HG03378 (cell line): ENCODE results near the gene RAET1G.
"Not testable (repeated sequence)": the region's sequence is repeated elsewhere in the genome, so short reads cannot be mapped to it uniquely, and the experiment has no call there.

ENCODE experiments used
- ATAC-seq: cut with Tn5 transposase; IDR thresholded peaks from one replicate; pipeline ENCODE4 v1.9.1; 2021; ENCODE audit warnings: mild to moderate bottlenecking, moderate library complexity; ENCODE audit not compliant: unreplicated experiment

Gene RAET1G

DNA sequence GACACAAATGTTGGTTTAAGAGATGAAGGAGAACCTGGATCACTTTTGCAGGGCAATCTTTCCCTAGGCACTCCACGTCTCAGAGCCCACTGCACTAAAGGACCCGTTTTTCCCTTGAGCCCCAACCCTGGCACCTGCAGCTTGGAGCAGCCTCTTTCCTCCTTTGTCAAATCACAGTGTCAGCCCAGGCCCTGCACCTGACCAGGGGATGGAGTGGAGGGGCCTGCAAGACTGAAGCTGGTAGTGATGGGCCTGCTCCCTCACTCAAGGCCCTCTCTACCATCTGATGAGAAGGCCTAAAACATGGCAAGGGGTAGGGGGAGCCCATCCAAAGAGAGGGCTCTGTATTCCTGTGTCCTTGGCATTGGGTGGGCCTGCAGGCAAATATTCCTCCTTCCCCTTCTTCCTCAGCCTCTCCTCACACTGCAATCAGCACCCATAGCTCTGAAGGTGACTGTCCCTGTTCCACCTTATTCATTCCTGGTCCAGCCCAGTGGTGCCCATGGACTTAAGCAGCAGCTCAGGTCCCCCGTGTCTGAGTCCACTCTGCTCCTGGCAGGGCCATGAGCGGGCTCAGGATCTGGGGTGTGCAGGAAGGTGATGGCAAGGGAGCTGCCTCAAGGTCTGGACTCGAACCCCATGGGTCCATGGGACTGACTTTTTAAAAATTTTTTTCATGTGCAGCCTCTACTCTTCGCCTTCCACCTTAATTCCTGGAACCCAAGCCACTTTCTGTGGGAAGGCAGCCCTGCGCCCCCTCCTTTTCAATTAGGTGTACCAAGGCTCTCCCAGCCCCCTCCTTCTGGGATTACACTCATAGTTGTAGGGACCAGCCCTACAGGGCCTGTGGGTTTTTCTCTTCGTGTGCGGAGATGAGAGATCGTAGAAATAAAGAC lies 6.7 kb downstream of the RAET1G start:
- no peak for ATAC-seq

DNA sequence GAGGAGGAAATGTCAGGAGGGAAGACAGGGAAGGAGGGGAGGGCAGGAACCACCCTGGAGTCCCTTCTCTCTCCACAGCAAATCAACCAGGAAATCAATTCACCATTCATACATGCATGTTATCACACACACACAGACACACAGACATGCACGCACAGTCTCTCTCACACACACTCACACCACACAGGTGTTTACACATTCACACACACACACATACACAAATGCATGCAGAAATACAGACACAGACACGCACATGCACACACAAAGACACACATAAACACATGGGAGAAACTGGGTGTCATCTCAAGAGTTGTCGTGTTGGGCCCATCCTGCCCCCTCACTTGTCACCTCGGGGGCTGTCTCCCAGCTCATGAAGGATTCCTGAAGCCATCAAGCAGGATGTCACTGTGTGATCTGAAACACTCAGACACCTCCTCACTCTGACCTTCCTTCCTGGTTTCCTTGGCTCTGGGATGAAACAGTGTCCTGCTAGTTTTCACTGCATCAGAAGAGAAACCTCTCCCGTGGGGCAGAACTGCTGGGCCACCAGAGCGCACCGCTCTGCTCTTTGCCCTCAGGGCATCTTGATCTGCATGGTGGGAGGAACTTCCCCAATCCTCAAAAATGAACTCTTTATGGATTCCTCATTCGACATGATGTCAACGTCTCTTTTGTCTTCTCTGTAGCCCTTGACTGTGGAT lies 9.2 kb downstream of the RAET1G start:
- no peak for ATAC-seq

DNA sequence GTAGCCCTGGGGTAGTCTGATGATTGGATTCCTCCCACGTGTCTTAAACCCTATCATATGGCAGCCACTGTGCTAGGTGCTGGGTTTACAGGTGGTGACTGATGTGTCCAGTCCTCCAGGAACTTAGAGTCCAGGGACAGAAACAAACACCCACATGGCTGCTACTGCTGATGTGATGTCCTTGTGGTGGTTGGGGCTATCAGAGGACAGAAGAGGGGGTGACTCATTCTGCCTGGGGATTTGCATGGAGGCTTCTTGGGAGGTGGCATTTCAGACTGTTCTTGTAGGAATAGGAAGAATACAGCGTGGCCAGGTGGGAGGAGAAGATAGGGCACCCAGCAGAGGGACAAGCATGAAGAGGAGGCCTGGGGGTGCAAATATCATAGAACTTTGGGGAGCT lies 9.8 kb downstream of the RAET1G start:
- ATAC-seq = no peak

DNA sequence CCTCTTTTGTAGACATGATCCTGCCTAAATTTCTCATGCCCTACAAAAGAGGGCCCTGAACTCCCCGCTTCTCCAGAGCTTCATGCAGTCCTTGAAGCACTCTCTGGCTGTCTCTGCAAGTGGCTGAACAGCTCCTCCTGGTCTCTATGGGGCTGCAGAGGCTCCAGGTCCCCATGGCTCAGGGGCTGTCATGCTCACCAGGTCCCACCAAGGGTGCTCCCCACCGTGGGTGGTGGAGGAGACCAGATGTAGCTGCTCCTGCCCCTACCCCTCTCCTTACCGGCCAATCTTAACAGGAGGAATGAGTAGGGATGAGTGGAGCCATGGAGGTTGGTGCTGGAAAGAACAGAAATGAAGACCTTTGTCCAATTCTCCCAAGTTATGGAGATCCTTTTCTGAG lies 10.2 kb downstream of the RAET1G start:
- ATAC-seq = not testable (repeated sequence)

DNA sequence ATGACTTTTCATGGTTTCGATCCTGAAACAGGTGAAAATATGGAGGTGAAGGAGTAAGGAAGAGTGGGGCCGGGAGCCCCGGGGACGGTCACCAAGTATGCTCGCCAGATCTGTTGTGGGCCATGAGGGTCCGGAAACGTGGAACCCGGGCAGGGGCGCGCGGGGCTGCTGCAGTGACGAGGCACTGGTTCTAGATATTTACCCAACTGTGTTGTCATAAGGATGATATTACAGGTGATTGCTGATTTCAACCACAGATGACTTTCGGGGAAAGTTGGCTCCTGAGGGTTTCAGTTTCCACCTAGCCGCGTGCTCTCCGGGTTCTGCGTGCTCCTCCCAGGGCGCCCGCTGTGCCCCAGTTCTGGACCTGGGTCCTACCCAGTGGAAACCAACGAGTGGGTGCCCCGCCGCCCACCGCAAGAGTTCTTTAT lies 12.2 kb downstream of the RAET1G start:
- no peak for ATAC-seq

DNA sequence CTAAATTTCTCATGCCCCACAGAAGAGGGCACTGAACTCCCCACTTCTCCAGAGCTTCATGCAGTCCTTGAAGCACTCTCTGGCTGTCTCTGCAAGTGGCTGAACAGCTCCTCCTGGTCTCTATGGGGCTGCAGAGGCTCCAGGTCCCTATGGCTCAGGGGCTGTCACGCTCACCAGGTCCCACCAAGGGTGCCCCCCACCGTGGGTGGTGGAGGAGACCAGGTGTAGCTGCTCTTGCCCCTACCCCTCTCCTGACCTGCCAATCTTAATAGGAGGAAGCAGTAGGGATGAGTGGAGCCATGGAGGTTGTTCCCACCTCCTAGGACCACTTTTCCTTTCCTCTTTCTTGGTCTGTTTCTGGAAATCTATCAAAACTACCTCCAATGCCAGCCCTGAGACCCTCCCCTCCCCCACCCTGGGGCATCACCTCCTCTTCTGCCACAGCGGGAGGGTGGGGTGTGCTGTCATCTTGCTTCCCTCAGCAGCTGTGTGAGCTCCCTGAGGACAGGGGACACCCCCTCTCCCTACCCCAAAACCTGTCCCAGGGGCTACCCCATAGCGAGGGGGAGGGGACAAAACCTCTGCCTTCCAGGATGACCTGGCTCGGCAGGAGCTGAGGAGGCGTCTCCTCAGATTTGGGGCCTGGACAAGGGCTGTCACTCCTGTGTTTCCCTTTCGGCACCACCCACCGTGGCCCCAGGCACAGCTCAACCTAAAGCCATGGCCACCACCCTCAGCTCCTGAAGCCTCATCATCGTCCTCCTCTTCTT lies 13.0 kb downstream of the RAET1G start:
- ATAC-seq = no peak

DNA sequence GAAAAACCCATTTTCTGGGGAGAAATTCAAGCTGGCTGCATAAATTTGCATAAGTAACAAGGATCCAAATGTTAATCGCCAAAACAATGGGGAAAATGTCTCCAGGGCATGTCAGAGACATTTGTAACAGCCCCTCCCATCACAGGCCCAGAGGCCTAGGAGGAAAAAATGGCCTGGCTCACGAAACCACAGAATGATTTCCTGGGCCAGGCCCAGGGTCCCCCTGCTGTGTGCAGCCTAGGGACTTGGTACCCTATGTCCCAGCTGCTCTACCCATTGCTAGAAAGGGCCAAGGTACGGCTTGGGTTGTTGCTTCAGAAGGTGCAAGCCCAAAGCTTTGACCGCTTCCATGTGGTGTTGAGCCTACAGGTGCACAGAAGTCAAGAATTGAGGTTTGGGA lies 14.4 kb downstream of the RAET1G start:
- ATAC-seq = not testable (repeated sequence)

DNA sequence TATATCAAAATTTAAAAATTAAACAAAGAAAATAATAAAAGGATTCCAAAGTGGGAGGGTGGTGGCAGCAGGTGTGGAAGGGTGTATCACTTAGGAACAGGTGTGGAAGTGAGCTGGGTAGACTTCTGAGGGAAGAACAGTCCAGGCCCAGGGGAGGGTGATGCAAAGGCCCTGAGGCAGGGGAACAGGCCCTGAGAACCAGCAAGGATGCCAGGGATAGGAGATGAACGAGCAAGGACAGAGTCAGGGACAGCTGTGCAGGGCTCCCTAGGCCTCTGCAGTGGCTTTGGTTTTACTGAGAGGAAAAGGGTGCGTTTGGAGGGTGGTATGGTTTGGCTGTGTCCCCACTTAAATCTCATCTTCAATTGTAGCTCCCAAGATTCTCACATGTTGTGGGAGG lies 15.6 kb downstream of the RAET1G start:
- no peak for ATAC-seq

DNA sequence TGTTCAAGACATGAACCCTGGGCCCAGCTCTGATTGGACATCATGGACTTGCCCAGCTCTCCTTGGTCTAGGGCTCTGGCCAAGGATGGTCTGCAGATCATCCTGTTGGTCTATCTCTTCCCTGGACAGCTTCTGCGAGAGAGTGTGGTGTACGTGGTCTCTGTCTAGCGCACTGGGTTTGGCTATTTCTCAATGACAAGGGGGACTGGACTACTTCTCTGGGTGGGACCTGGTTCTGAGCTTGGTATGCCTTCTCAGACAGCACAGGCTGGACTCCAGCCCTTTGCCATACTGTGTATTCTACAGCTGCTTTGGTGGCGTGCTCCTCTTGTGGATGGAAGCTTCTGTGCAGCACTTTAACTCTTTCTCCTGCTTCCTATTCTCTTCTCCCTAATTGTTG lies 16.5 kb downstream of the RAET1G start:
- no peak for ATAC-seq

DNA sequence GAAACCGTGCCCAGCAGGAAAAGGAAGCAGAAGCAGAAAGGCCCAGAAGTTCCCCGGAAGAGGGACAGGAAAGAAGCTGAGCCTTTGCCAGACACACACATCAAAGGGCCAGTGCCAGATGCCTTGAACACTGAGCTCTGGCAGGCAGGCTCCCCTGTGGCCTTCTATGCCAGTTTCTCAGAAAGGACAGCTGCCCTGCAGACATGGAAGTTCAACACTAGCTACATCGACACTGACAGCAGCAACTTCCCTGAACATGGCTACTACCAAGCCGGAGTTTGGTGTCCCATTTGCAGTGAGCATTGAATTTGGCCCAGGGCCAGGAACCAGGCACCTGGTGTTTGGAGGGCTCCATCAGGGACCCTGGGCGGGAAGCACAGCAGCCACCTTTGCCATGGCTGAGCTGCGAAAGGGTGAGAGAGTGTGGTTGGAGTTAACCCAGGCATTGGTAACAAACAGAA lies 17.0 kb downstream of the RAET1G start:
- ATAC-seq = no peak

DNA sequence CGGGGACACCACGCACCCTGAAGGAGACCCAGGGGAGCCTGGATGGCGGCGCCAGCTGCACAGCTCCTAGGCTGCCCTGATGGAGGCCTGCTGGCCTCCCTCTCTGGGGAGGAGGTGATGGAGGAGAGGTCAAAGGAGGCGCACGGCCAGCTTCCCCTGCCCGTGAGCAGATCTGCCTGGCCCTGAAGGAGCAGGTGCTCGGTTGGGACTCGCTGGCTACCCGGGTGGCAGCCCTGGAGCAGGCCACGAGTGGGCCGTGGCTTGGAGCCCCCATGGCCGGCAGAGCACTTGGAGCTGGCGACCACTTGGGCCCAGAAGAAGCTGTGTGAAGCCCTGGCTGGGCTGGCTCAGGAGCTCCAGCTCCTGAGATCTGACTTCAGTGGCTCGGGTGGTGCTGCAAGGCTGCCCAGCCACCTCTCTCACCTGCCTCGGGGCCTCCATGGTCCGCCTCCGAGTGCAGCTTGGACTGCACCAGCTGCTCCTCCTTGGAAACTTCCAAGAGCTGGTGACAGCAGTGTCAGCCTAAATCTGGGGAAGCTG lies 17.5 kb downstream of the RAET1G start:
- ATAC-seq = no peak

DNA sequence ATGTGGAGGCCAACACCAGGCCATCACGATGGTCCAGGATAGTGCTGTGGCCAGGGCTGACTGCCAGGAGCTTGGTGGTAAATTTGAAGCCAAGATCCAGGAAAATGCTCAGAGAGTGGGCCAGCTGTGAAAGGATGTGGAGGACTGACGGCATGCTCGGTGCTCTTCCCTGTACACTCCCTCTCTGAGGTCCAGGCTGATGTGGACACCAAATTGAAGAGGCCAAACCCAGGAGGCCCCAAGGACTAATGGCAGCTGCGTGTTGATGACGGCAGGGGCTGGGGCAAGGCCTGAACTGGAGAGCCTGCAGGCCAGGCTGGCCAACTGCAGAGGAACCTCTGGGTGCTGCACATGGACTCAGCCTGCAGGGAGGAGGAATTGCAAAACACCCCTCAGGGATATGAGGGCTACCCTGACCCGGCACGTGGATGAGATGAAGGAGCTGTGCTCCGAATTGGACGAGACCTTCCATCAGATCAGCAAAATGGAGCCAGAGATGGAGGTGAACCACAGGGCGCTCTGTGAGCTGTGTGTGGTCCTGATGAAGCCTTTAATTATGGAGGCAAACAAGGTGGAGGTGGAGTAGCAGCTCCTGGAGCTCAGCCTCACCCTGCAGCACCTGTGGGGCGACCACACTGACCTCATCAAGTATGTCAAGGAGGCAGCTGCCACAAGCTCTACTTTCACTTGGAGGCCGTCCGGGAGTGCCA lies 18.1 kb downstream of the RAET1G start:
- no peak for ATAC-seq

DNA sequence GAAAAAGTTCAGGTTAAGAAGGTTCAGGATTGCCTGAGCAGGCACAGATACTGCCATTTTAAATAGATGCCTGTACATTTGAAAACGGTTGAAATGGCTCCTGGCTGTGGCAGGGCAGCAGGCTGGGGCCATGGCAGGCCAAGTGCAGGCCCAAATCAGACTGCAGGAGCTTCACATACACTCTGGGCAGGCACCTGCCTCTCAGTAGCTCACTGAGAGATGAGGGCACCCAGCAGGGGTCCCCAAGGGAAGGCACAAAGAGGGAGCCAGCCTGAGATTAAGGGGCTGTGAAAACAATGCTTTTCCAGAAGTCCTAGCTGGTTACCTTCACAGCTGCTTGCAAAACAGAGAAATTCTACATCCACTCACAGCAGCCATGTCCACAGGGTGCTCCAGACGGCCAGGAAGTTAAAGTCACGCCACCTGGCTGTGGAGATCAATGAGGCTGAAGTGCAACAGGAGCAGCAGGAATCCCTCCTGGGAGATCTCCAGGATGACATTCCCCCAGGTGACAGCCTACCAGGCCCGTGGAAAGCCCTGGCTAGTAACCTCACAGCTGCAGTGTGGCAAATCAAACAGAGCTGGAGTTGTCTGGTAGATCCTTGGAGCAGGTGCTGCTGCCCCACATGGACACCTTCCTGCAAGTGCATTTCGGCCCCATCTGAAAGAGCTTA lies 18.8 kb downstream of the RAET1G start:
- no peak for ATAC-seq

DNA sequence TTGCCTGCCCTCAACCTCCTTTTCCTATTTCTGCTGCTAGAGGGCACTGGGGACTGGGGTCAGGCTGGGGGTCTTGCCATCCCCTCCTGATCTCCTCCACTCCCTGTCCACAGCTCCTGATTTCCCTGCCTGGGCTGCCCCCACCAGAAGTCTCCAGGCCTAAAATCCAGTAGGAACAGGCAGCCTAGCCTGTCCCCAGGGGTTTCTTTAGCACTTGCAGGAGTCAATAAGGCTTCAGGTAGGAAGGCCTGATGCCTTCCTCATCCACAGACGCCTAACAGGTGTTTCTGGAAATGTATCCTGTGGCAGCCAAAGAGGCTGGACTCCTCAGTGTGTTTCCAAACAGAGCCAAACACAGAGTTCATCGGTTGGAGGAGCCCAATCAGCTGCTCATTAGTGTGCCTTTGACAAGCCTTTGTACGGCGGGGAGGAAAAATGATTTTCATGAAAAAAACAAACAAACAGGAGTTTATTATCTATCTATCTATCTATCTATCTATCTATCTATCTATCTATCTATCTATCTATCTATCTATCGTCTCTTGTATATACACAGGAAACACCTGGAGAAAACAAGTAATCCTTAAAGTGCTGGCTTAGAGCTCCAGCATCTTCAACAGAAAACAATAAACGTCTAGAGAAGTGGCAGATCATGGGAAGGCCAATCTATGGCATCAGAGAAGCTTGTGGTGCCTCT lies 21.3 kb downstream of the RAET1G start:
- no peak for ATAC-seq

DNA sequence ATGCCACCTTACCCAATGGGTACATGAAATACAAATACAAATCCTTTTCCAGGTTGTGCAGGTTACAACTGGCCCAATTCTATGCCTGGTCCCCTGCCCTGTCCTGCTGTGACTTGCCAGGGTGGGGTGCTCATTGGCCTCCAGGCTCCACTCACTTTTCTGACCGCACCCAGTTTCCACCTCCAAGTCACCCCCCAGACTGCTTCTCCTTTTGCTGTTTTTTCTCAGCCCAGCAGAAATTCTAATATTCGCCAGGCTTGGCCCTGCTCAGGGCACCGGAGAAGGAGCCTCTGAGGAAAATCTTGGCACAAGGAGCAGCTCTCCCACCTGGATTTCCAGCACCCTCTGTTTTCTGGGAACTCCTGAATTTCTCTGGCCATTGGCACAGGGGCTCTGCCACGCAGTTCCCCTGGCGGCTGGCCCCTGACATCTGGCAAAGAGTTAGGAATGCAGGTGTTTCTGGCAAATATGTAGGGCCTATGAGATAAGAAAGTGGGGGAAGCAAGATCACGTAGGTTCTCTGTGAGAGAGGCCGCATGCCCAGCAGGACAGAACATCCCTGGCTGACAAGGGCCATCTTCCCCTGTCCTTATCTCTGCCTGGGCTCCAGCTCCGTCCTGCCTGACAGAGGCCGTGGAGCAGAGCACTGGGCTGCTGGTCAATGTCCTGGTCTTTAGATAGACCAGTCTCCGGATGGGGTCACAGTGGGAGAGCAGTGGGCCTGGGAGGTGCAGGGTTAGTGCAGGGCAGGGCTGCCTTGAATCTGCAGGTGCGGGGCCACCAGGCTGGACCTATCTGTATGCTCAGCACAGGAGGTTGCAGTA lies 22.1 kb downstream of the RAET1G start:
- no peak for ATAC-seq

DNA sequence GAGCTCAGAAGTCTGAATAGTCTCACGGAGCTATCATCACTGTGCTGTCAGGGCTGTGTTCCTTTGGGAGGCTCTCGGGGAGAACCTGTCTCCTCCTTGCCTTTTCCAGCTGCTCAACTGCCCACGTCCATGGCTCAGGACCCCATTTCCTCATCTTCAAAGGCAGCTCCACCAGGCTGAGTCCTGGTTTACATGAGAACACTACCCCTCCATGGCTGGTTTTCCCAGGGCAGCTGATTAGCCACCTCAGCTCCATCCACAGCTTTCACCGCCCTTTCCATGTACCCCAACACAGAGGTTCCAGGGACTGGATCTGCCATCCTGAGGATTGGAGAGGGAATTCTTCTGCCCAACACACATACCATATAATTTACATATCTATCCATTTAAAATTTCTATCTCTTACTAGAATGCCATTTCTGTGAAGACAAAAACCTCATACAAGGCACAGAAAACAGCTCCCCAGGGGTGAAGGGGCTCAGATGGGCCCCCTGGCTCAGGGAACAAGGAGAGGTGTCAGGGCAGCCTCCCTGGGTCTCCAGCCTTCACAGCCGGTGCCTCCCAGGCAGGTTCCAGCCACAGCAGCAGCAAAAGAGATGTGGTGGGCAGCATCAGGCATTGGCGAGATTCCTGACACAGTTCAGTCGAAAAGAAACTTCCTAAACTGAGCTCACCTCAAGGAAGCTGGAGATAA lies 22.8 kb downstream of the RAET1G start:
- ATAC-seq = no peak

DNA sequence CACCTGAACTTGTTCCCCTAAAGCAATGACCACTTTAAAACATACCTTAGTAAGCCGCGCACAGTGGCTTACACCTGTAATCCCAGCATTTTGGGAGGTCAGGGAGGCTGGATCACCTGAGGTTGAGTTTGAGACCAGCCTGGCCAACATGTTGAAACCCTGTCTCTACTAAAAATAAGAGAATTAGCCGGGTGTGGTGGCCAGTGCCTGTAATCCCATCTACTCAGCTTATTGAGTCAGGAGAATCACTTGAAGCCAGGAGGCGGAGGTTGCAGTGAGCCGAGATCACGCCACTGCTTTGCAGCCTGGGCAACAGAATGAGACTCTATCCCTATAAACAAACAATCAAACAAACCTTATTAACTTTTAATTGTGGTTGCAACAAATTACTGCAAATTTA lies 23.4 kb downstream of the RAET1G start:
- ATAC-seq = no peak

DNA sequence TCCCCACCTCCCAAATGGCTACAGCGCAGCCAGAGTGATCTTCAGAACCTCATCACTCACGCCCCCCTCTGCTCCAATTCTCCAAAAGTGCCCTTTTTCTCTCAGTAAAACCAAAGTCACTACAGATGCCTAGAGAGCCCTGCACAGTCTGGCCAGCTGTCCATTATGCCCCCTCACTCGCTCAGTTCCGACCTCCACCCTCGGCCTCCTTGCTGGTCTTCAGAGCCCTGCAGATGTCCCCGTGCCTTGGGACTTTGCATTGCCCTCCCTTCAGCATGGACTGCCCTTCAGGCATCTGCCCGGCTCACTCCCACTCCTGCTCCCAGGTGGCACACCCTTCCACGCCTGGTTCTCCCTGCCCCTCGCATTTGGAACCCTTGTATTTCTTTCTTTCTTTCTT lies 24.0 kb downstream of the RAET1G start:
- no peak for ATAC-seq
